Measurements from ENCODE around the gene CAMTA1.

CAMTA1 gene

GRCh38 chr1:6967431-6968111 lies 182.3 kb downstream of the CAMTA1 start:
- Histone ChIP-seq H4K20me1 (ENCODE audit: low read depth, low read length) (no peaks in the 10 kb centered on the region), H3K9me2 (replicated peaks; ENCODE audit: insufficient read depth, low read length) (no peaks in the 10 kb centered on the region), H3K9me3 (ENCODE audit: insufficient read depth, low read length) (no peaks in the 10 kb centered on the region), H2AFZ (ENCODE audit: low read depth, low read length, severe bottlenecking) (no peak overlapping the region), H3K4me2 (ENCODE audit: low read depth, low read length, poor library complexity, severe bottlenecking) (no peak overlapping the region), H3K79me2 (ENCODE audit: insufficient read depth, low read length) (no peaks in the 10 kb centered on the region), H3K27me3 (ENCODE audit: low read length) (no peaks in the 10 kb centered on the region), H3K4me3 (ENCODE audit: insufficient read depth, low read length, poor library complexity, severe bottlenecking) (no peak overlapping the region), H3K27ac (ENCODE audit: low read depth, low read length) (no peak overlapping the region), H3K36me3 (ENCODE audit: low read length) (no peaks in the 10 kb centered on the region), H3K9ac (ENCODE audit: low read length) (no peak overlapping the region), H3F3A (ENCODE audit: insufficient read depth) (no peaks in the 10 kb centered on the region)
- no peak for TF ChIP-seq CTCF (IDR thresholded peaks at IDR 0.05; ENCODE audit: insufficient read depth, low read length, poor library complexity, severe bottlenecking)
- no peak for TF ChIP-seq EZH2phosphoT487 (conservative IDR thresholded peaks at IDR 0.05; ENCODE audit: low read length)

GRCh38 chr1:6969106-6969505 lies 183.9 kb downstream of the CAMTA1 start:
- H2AFZ ChIP-seq (ENCODE audit: low read depth, low read length, severe bottlenecking), result no peak overlapping the region
- no peaks in the 10 kb centered on the region for H3K9me2 ChIP-seq (replicated peaks; ENCODE audit: insufficient read depth, low read length)
- H3K4me3 ChIP-seq (ENCODE audit: insufficient read depth, low read length, poor library complexity, severe bottlenecking), result no peak overlapping the region
- H3K27me3 ChIP-seq (ENCODE audit: low read length), result no peaks in the 10 kb centered on the region
- H3K36me3 ChIP-seq (ENCODE audit: low read length), result no peaks in the 10 kb centered on the region
- no peaks in the 10 kb centered on the region for H3F3A ChIP-seq (ENCODE audit: insufficient read depth)
- H3K9ac ChIP-seq (ENCODE audit: low read length), result no peak overlapping the region
- H3K27ac ChIP-seq (ENCODE audit: low read depth, low read length), result no peak overlapping the region
- no peak for TF ChIP-seq EZH2phosphoT487 (conservative IDR thresholded peaks at IDR 0.05; ENCODE audit: low read length)
- TF ChIP-seq CTCF (IDR thresholded peaks at IDR 0.05; ENCODE audit: insufficient read depth, low read length, poor library complexity, severe bottlenecking), result no peak
- H3K79me2 ChIP-seq (ENCODE audit: insufficient read depth, low read length), result no peaks in the 10 kb centered on the region
- no peaks in the 10 kb centered on the region for H4K20me1 ChIP-seq (ENCODE audit: low read depth, low read length)
- H3K9me3 ChIP-seq (ENCODE audit: insufficient read depth, low read length), result no peaks in the 10 kb centered on the region
- H3K4me2 ChIP-seq (ENCODE audit: low read depth, low read length, poor library complexity, severe bottlenecking), result no peak overlapping the region

GRCh38 chr1:6969762-6970161 lies 184.5 kb downstream of the CAMTA1 start:
- Histone ChIP-seq H2AFZ (ENCODE audit: low read depth, low read length, severe bottlenecking) (no peak overlapping the region), H4K20me1 (ENCODE audit: low read depth, low read length) (no peaks in the 10 kb centered on the region), H3K9ac (ENCODE audit: low read length) (no peak overlapping the region), H3F3A (ENCODE audit: insufficient read depth) (no peaks in the 10 kb centered on the region), H3K4me3 (ENCODE audit: insufficient read depth, low read length, poor library complexity, severe bottlenecking) (no peak overlapping the region), H3K27me3 (ENCODE audit: low read length) (no peaks in the 10 kb centered on the region), H3K9me3 (ENCODE audit: insufficient read depth, low read length) (no peaks in the 10 kb centered on the region), H3K9me2 (replicated peaks; ENCODE audit: insufficient read depth, low read length) (no peaks in the 10 kb centered on the region), H3K79me2 (ENCODE audit: insufficient read depth, low read length) (no peaks in the 10 kb centered on the region), H3K4me2 (ENCODE audit: low read depth, low read length, poor library complexity, severe bottlenecking) (no peak overlapping the region), H3K27ac (ENCODE audit: low read depth, low read length) (no peak overlapping the region), H3K36me3 (ENCODE audit: low read length) (no peaks in the 10 kb centered on the region)
- no peak for TF ChIP-seq CTCF (IDR thresholded peaks at IDR 0.05; ENCODE audit: insufficient read depth, low read length, poor library complexity, severe bottlenecking)
- no peak for TF ChIP-seq EZH2phosphoT487 (conservative IDR thresholded peaks at IDR 0.05; ENCODE audit: low read length)

Data from SU-DHL-6 (cell line).